ENCODE measurements around the gene IFITM1.

DNA sequence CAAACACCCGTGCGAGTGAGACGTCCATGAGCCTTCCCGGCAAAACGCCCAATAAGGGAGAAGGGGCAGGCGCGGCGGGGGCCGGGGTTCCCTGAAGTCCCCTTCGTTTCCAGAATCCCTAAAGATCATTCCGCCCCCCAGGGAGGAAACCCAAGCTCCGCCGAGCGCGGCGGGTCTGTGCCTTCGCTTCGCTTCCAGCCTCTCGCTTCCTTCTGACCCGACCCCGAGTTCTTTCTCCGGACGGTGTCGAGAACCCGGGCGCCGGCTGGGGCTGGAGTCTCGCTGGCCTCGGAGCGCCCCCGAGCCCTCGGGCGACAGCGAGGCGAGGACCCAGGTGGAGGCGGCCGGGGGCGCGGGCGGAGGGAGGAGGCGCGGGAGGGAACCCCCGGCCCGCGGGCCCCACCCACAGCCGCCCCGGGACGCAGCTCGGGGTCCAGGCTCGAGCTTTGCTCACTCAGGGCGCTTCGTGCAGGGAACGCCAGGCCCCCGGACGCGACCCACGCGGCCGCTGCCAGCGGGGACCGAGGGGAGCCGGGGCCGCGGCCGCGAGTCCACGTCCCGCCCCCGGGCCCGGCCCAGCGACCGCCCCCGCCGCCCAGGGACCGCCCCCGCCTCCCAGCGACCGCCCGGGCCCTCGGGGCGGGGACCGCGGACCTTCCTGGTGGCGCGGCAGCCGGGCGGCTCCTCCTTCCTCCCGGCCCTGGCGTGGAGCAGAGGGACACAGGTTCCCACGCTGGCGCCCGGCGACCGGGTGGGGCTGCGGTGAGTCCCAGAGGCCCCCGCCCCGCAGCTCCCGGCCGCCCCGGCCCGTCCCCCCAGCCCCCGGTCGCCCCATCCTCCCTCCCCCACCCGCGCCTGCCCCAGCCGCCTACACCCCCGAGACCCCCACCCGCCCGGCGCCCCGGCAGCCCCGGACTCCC is 25.1 kb upstream of the IFITM1 start, which contains the start of gene PGGHG:
- peak in 2 of 4 donors; percentile 12 to 35 for TF ChIP-seq POLR2AphosphoS5 (IDR thresholded peaks at IDR 0.05)
- TF ChIP-seq CTCF (IDR thresholded peaks at IDR 0.05), result no peak
- TF ChIP-seq POLR2A (IDR thresholded peaks at IDR 0.05), result no peak
- TF ChIP-seq EP300 (IDR thresholded peaks at IDR 0.05), result no peak
